ENCODE data around the gene ZNF326. TPM values are rescaled to one million over a fixed set of nuclear protein-coding genes. Genes with fewer than 3 reads are reported as not detected.
"Not testable (repeated sequence)": the region's sequence is repeated elsewhere in the genome, so short reads cannot be mapped to it uniquely, and the experiment has no call there.

Gene ZNF326
- total RNA-seq, 2 donors from 2014 or later = 31.0 to 36.4 TPM

DNA sequence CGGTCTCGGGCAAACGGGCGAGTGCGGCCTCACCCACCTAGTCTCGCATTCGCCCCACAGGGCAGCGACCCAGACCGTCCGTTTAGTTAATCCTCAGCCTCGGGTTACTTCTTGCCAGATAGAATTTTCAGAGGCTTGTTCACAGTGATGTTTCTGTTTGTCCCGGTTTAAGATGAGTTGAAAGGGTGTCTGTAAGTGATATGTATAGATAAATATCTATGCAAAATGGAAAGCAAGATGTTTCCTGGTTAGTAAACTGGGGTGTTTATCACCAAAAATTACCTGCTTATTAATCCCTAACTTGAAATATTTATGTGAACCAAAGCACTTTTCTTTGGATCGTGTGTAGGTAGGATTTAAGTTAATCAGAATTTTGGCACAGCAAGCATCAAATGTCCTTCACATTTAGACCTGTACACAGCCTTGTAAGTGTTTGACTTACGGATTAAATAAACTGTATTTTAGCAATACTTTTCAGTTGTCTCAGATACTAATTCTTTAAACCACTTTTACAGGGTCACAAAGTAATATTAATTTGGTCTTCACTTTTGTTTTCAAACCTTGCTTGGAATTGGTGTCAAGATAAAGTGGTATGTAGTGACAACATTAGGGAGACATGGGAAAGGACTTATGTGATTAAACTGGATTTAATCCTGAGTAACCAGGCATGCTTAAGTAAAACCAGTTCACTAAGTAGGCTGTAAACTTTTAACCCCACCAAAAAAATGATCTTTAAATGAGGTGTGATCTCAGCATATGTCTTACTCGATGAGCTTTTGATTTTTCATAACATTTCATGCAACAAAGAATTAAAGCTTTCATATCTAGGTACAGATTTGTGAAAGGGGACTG lies 914 bp downstream of the ZNF326 start:
- Histone ChIP-seq H3K36me3 (ENCODE audit: control insufficient read depth, insufficient read depth, low read length) (peaks cover 30% of the 10 kb centered on the region), H3K27ac (ENCODE audit: low read depth, low read length) (peak overlapping the region; percentile 96)
- 2 to 3% methylated on average over 13 to 15 of the region's 15 CpGs for WGBS, 2 experiments (ENCODE audit: insufficient coverage in 1 of 2, insufficient read length in 1 of 2)

DNA sequence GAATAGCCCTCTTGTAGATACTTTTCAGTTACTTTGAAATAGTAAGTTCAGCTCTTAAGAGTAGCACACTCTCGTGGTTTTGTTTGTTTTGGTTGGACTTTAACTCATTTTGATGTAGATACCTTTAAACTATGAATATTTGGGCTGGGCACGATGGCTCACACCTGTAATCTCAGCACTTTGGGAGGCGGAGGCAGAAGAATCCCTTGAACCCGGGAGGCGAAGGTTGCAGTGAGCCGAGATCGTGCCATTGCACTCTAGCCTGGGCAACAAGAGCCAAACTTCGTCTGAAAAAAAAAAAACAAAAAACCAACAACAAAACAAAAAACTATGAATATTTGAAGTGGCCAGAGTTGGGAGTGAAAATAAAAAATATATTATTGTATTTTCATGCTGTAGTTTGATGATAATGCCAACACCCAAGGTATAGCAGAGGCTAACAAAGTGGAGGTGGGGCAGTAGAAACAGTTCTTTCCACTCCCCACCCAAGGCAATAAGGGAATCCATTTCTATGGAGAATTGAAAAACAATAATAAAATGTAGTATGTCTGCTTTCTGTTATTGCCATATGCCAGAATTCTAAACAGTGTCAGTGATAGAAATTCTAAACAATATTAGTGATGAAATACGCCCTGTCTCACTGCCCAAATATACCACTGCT lies 1.7 kb downstream of the ZNF326 start:
- peak overlapping the region; percentile 59 for H3K27ac Mint-ChIP-seq
- Histone ChIP-seq H3K4me1 (ENCODE audit: control insufficient read depth, insufficient read depth, low read length) (no peaks in the 10 kb centered on the region), H3K36me3 (ENCODE audit: control insufficient read depth, insufficient read depth, low read length) (peaks cover 35% of the 10 kb centered on the region), H3K27ac (ENCODE audit: low read depth, low read length) (no peak overlapping the region), H3K9ac (ENCODE audit: extremely low read depth, low read length, poor library complexity, severe bottlenecking) (peak overlapping the region; percentile 97), H3K4me3 (ENCODE audit: low read length) (peak overlapping the region; percentile 100), H3K9me3 (ENCODE audit: control insufficient read depth, low read length) (no peaks in the 10 kb centered on the region), H3K27me3 (ENCODE audit: control insufficient read depth, insufficient read depth, low read length, poor library complexity, severe bottlenecking) (no peaks in the 10 kb centered on the region)
- peaks cover 22% of the 10 kb centered on the region for H3K4me1 Mint-ChIP-seq
- TF ChIP-seq, protein P1, sequence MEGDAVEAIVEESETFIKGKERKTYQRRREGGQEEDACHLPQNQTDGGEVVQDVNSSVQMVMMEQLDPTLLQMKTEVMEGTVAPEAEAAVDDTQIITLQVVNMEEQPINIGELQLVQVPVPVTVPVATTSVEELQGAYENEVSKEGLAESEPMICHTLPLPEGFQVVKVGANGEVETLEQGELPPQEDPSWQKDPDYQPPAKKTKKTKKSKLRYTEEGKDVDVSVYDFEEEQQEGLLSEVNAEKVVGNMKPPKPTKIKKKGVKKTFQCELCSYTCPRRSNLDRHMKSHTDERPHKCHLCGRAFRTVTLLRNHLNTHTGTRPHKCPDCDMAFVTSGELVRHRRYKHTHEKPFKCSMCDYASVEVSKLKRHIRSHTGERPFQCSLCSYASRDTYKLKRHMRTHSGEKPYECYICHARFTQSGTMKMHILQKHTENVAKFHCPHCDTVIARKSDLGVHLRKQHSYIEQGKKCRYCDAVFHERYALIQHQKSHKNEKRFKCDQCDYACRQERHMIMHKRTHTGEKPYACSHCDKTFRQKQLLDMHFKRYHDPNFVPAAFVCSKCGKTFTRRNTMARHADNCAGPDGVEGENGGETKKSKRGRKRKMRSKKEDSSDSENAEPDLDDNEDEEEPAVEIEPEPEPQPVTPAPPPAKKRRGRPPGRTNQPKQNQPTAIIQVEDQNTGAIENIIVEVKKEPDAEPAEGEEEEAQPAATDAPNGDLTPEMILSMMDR (conservative IDR thresholded peaks at IDR 0.05) = no peak
- H3K36me3 Mint-ChIP-seq (ENCODE audit: low read depth) = peaks cover 21% of the 10 kb centered on the region
- H3K9me3 Mint-ChIP-seq = no peaks in the 10 kb centered on the region
- peak overlapping the region; percentile 95 for H3K4me3 Mint-ChIP-seq
- no peaks in the 10 kb centered on the region for H3K27me3 Mint-ChIP-seq (ENCODE audit: insufficient read depth)
- DNase-seq = no peak
- WGBS, 2 experiments (ENCODE audit: insufficient coverage in 1 of 2, insufficient read length in 1 of 2) = 29 to 66% methylated on average over 1 to 9 of the region's 9 CpGs

More for the DNA sequence above, 914 bp downstream of the ZNF326 start:
- no peaks in the 10 kb centered on the region for H3K27me3 ChIP-seq (ENCODE audit: control insufficient read depth, insufficient read depth, low read length, poor library complexity, severe bottlenecking)
- H3K4me3 ChIP-seq (ENCODE audit: low read length) = peak overlapping the region; percentile 100
- H3K9me3 ChIP-seq (ENCODE audit: control insufficient read depth, low read length) = no peaks in the 10 kb centered on the region
- H3K4me3 Mint-ChIP-seq = peak overlapping the region; percentile 95
- DNase-seq = no peak
- H3K4me1 ChIP-seq (ENCODE audit: control insufficient read depth, insufficient read depth, low read length) = no peaks in the 10 kb centered on the region
- peak overlapping the region; percentile 97 for H3K9ac ChIP-seq (ENCODE audit: extremely low read depth, low read length, poor library complexity, severe bottlenecking)
- peak overlapping the region; percentile 98 for H3K27ac Mint-ChIP-seq
- H3K27me3 Mint-ChIP-seq (ENCODE audit: insufficient read depth) = no peaks in the 10 kb centered on the region
- TF ChIP-seq, protein P1 (conservative IDR thresholded peaks at IDR 0.05) = no peak
- H3K4me1 Mint-ChIP-seq = peaks cover 30% of the 10 kb centered on the region
- H3K36me3 Mint-ChIP-seq (ENCODE audit: low read depth) = peaks cover 15% of the 10 kb centered on the region
- H3K9me3 Mint-ChIP-seq = no peaks in the 10 kb centered on the region

DNA sequence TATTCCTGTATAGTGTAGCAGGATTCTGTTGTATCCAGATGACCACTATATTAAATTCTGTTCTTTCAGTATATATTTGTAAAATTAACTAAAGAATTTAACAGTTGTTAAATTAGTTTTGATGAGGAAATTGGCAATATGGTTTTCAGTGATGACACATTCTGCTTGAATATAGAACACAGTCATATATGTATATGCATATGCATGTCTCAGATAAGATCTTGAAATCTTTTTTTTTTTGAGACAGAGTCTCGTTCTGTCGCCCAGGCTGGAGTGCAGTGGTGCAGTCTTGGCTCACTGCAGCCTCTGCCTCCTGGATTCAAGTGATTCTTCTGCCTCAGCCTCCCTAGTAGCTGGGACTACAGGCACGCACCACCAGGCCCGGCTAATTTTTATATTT lies 2.2 kb downstream of the ZNF326 start:
- H3K27me3 ChIP-seq (ENCODE audit: control insufficient read depth, insufficient read depth, low read length, poor library complexity, severe bottlenecking); H3K27ac ChIP-seq (ENCODE audit: low read depth, low read length); H3K4me1 ChIP-seq (ENCODE audit: control insufficient read depth, insufficient read depth, low read length); H3K9me3 ChIP-seq (ENCODE audit: control insufficient read depth, low read length); H3K9ac ChIP-seq (ENCODE audit: extremely low read depth, low read length, poor library complexity, severe bottlenecking); DNase-seq; H3K27ac Mint-ChIP-seq; H3K27me3 Mint-ChIP-seq (ENCODE audit: insufficient read depth); H3K9me3 Mint-ChIP-seq: not testable (repeated sequence)
- 95% methylated on average over 4 of the region's 4 CpGs; no CpG with 5 or more reads in 1 of the 2 experiments for WGBS, 2 experiments (ENCODE audit: insufficient coverage in 1 of 2, insufficient read length in 1 of 2)
- H3K4me3 Mint-ChIP-seq = peak overlapping the region; percentile 95
- Histone ChIP-seq H3K36me3 (ENCODE audit: control insufficient read depth, insufficient read depth, low read length) (peaks cover 41% of the 10 kb centered on the region), H3K4me3 (ENCODE audit: low read length) (peak overlapping the region; percentile 100)
- peaks cover 18% of the 10 kb centered on the region for H3K4me1 Mint-ChIP-seq
- H3K36me3 Mint-ChIP-seq (ENCODE audit: low read depth) = peaks cover 21% of the 10 kb centered on the region
